Astrocyte (in vitro differentiated cells and primary cell): ENCODE results near the gene CSF2.

Source experiments
- CTCF ChIP-seq: IDR thresholded peaks from 2 replicates; pipeline ENCODE4 v1.5.1; 2011; ENCODE audit warnings: low read depth, mild to moderate bottlenecking, inconsistent platforms, low read length, moderate library complexity; ENCODE audit not compliant: insufficient read depth
- EZH2 ChIP-seq: IDR thresholded peaks from 2 replicates; pipeline ENCODE4 v1.6.1; 2012; ENCODE audit warnings: mild to moderate bottlenecking, low read length, inconsistent platforms; ENCODE audit not compliant: insufficient read depth

- TF ChIP-seq CTCF: no peak
- TF ChIP-seq EZH2: no peak
Measured at GRCh38 chr5:132058646-132059042, 14.9 kb upstream of the CSF2 start.
